ENCODE measurements around the gene CACNB2. TPM values are rescaled to one million over a fixed set of nuclear protein-coding genes. Genes with fewer than 3 reads are reported as not detected.

CACNB2 gene
- total and polyA plus RNA-seq, 10 of the 15 experiments (the other 5 are each of a cell fraction or from before 2014, with no cell fraction given) = 0.62 to 8.1 (median 1.2) TPM

- DNase-seq (ENCODE audit: low read depth, low spot score) = peak; percentile 54
- Histone ChIP-seq H3K4me3 (no peak overlapping the region), H3K4me2 (ENCODE audit: control insufficient read depth, insufficient read depth) (no peak overlapping the region), H3K79me2 (ENCODE audit: control insufficient read depth, insufficient read depth, low read length) (no peaks in the 10 kb centered on the region), H3K9me3 (replicated peaks; ENCODE audit: control insufficient read depth, insufficient read depth, low read length) (no peaks in the 10 kb centered on the region), H3K27ac (ENCODE audit: control insufficient read depth, insufficient read depth) (no peak overlapping the region), H3K27me3 (replicated peaks in 1 of 2; ENCODE audit: control insufficient read depth in 2 of 2, insufficient read depth in 2 of 2, low read length in 1 of 2) (no peaks in the 10 kb centered on the region), H3K36me3 (ENCODE audit: control insufficient read depth in 2 of 2, insufficient read depth in 2 of 2, low read length in 1 of 2) (no peaks in the 10 kb centered on the region), H3K9ac (ENCODE audit: control insufficient read depth, insufficient read depth, low read length) (no peak overlapping the region), H3K4me1 (ENCODE audit: control insufficient read depth, insufficient read depth, low read length) (no peaks in the 10 kb centered on the region), H2AFZ (ENCODE audit: control insufficient read depth, low read depth, low read length) (no peak overlapping the region), H4K20me1 (ENCODE audit: control insufficient read depth, insufficient read depth) (no peaks in the 10 kb centered on the region)
- BruUV-seq (replicated peaks) = no TSS peak
- SMC1A ChIA-PET (ENCODE audit: uncharacterized antibody, unreplicated experiment) = interaction anchor here (0.9 to 7.6 kb wide), 20 partner anchors 9 to 258 kb away, joined by 3 to 160 read pairs (median 6); no protein-coding TSS in a partner anchor
- FAIRE-seq = no peak
- RAD21 ChIA-PET (ENCODE audit: unreplicated experiment) = interaction anchor here (0.8 to 6.4 kb wide), 25 partner anchors 8 to 258 kb away, joined by 3 to 103 read pairs (median 5); partner anchors contain the start of gene ARL5B
- POLR2A ChIA-PET = interaction anchor here (0.9 to 4.7 kb wide), 18 partner anchors 9 to 259 kb away, joined by 3 to 63 read pairs (median 4); partner anchors contain the start of gene ARL5B
- intact Hi-C loops (cut with micrococcal nuclease; ENCODE audit: unreplicated experiment) (loop anchor here (2.0 to 5.0 kb wide), 3 partner anchors 57 to 258 kb away; partner anchors contain the start of gene ARL5B), in situ Hi-C loops (cut with MboI) (no loop called here)
- CTCF ChIA-PET = interaction anchor here (0.7 to 5.2 kb wide), 13 partner anchors 13 to 72 kb away, joined by 3 to 48 read pairs (median 5); no protein-coding TSS in a partner anchor
- WGBS (ENCODE audit: insufficient coverage, insufficient replicate concordance, low lambda C conversion rate, missing lambda C conversion rate) = 14% methylated on average over 16 of the region's 17 CpGs
- peak; percentile 75 for ATAC-seq
- TF ChIP-seq ZBTB40 (IDR thresholded peaks at IDR 0.05; ENCODE audit: borderline replicate concordance) (peak; percentile 19; the same call in 1 of the 2 replicates), PKNOX1 (IDR thresholded peaks at IDR 0.05) (peak; percentile 41; the same call in 1 of the 2 replicates), JUNB (IDR thresholded peaks at IDR 0.05) (no peak), NFYA (IDR thresholded peaks at IDR 0.05; ENCODE audit: borderline replicate concordance, low read depth, low read length) (no peak), CUX1 (IDR thresholded peaks at IDR 0.05; ENCODE audit: insufficient replicate concordance, low read depth, low read length) (no peak), MAX (IDR thresholded peaks at IDR 0.05; ENCODE audit: low read depth, low read length) (no peak), SMARCA5 (IDR thresholded peaks at IDR 0.05) (peak; percentile 84), NR2C2 (IDR thresholded peaks at IDR 0.05; ENCODE audit: borderline replicate concordance, control insufficient read depth, insufficient read length, low read depth) (no peak), DPF2 (IDR thresholded peaks at IDR 0.05) (peak; percentile 46), IRF4 (IDR thresholded peaks at IDR 0.05; ENCODE audit: low read depth, low read length) (no peak)
Observed at GRCh38 chr10:18400201-18400905, 260.1 kb downstream of the CACNB2 start.

Measured in GM12878 (cell line).